Vagina (tissue), 2 donors: ENCODE measurements around the gene DNMT3A.

Experiments used
- POLR2AphosphoS5 ChIP-seq, 2 donors: sonication (generic); formaldehyde crosslinking; IDR thresholded peaks; one replicate each; pipeline ENCODE4 v1.9.0; 2017; ENCODE audit warnings: antibody characterized with exemption in 2 of 2, mild to moderate bottlenecking in 2 of 2, low read depth in 1 of 2; ENCODE audit not compliant: insufficient read depth in 1 of 2
- TF ChIP-seq, protein P1 (sequence below), 3 experiments: fragments of 450-650 bp in 2 of 3; fragments of 200-600 bp in 1 of 3; sonication (generic) in 1 of 3; IDR thresholded peaks; one replicate each; pipeline ENCODE4 v1.5.1; 2017 to 2019; ENCODE audit warnings: antibody characterized with exemption in 3 of 3, mild to moderate bottlenecking in 2 of 3, moderate library complexity in 2 of 3

DNA sequence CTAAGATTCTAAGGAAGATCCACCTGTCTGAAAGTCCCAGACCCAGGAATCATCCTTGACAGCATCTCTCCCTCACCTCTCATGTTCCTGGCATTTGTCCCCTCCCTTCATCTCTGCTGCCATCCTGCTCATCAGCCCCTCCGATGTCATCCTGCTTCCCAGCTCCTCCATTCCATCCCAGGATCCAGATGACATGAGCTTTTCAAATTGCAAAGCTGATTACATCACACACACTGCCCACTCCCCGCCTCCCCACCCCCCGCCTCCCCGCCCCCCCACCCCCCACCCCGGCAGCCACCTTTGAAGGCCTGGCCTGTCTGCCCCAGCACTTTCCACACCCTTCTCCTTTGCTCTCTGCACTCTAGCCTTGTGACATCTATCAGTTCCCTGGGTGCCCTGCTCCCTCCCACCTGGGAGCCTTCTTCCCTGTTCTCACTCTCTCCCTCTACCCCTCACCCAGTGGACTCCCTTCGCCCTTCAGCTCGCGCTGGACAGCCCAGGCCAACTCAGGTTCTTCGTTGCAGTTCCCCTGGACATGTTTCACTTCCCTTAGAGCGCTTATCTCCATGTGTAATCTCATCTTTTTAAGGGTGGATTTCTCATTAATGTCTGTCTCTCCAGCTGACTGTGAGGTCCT, 61.6 kb downstream of the DNMT3A start:
- TF ChIP-seq, protein P1, sequence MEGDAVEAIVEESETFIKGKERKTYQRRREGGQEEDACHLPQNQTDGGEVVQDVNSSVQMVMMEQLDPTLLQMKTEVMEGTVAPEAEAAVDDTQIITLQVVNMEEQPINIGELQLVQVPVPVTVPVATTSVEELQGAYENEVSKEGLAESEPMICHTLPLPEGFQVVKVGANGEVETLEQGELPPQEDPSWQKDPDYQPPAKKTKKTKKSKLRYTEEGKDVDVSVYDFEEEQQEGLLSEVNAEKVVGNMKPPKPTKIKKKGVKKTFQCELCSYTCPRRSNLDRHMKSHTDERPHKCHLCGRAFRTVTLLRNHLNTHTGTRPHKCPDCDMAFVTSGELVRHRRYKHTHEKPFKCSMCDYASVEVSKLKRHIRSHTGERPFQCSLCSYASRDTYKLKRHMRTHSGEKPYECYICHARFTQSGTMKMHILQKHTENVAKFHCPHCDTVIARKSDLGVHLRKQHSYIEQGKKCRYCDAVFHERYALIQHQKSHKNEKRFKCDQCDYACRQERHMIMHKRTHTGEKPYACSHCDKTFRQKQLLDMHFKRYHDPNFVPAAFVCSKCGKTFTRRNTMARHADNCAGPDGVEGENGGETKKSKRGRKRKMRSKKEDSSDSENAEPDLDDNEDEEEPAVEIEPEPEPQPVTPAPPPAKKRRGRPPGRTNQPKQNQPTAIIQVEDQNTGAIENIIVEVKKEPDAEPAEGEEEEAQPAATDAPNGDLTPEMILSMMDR (IDR thresholded peaks at IDR 0.05): no peak
- no peak for TF ChIP-seq POLR2AphosphoS5 (IDR thresholded peaks at IDR 0.05; ENCODE audit: insufficient read depth in 1 of 2, low read depth in 1 of 2)
